WTC11 (cell line): Measurements from ENCODE around the gene SLCO2A1. TPM values are rescaled to one million over a fixed set of nuclear protein-coding genes. Genes with fewer than 3 reads are reported as not detected.

Experiments used
- ATAC-seq: fragments of 200-7000 bp; cut with Tn5 transposase; 2 replicates; pipeline ENCODE4 v1.10.0; 2021; ENCODE audit warnings: mild to moderate bottlenecking, moderate library complexity
- CTCF ChIA-PET: fragments of 300-600 bp; sonication (Branson Sonifier 250); formaldehyde crosslinking; loops from one replicate; lab custom pipeline; 2021; ENCODE audit warnings: antibody characterized with exemption; lab: Charles Lee
- POLR2A ChIA-PET: fragments of 350-600 bp; sonication (Branson Sonifier 250); formaldehyde crosslinking; loops from one replicate; lab custom pipeline; 2021; ENCODE audit warnings: antibody characterized with exemption; lab: Charles Lee
- DNase-seq: peaks from one replicate; pipeline ENCODE4 v3.0.0; 2021; ENCODE audit warnings: low spot score
- H3K27ac Mint-ChIP-seq: 2 replicates; pipeline ENCODE4 v1.8.0; 2021; ENCODE audit warnings: mixed read lengths
- H3K27me3 Mint-ChIP-seq: 2 replicates; pipeline ENCODE4 v1.8.0; 2021; ENCODE audit warnings: low read depth, mild to moderate bottlenecking, moderate library complexity, mixed read lengths
- H3K36me3 Mint-ChIP-seq: 2 replicates; pipeline ENCODE4 v1.8.0; 2021; ENCODE audit warnings: mixed read lengths
- H3K4me1 Mint-ChIP-seq: 2 replicates; pipeline ENCODE4 v1.8.0; 2022; ENCODE audit warnings: mixed read lengths
- H3K4me3 Mint-ChIP-seq: 2 replicates; pipeline ENCODE4 v1.8.0; 2021; ENCODE audit warnings: mild to moderate bottlenecking, moderate library complexity, mixed read lengths
- H3K9me3 Mint-ChIP-seq: 2 replicates; pipeline ENCODE4 v1.8.0; 2021; ENCODE audit warnings: mixed read lengths
- ARID4B ChIP-seq: sonication (generic); formaldehyde crosslinking; IDR thresholded peaks from 2 replicates; pipeline ENCODE4 v1.8.0; 2023; ENCODE audit warnings: missing genetic modification reagents, mild to moderate bottlenecking, borderline replicate concordance
- CREB1 ChIP-seq: sonication (generic); formaldehyde crosslinking; IDR thresholded peaks from 2 replicates; pipeline ENCODE4 v1.8.0; 2023; ENCODE audit warnings: mild to moderate bottlenecking, missing genetic modification reagents
- CTCF ChIP-seq: fragments of 200-600 bp; IDR thresholded peaks from 2 replicates; pipeline ENCODE4 v1.8.0; 2022; ENCODE audit warnings: antibody characterized with exemption
- EMX1 ChIP-seq: fragments of 250-450 bp; sonication (Bioruptor Pico); IDR thresholded peaks from 2 replicates; pipeline ENCODE4 v1.8.0; 2021; ENCODE audit warnings: mild to moderate bottlenecking
- FOXK1 ChIP-seq: sonication (generic); formaldehyde crosslinking; IDR thresholded peaks from 2 replicates; pipeline ENCODE4 v1.8.0; 2022; ENCODE audit warnings: mild to moderate bottlenecking, moderate library complexity, missing genetic modification reagents
- KAT7 ChIP-seq: sonication (generic); formaldehyde crosslinking; IDR thresholded peaks from 2 replicates; pipeline ENCODE4 v1.8.1; 2023; ENCODE audit warnings: missing genetic modification reagents, mild to moderate bottlenecking, borderline replicate concordance
- MLX ChIP-seq: sonication (generic); formaldehyde crosslinking; IDR thresholded peaks from 2 replicates; pipeline ENCODE4 v1.8.1; 2023; ENCODE audit warnings: mild to moderate bottlenecking, missing genetic modification reagents, moderate library complexity
- MYBL2 ChIP-seq: sonication (generic); formaldehyde crosslinking; IDR thresholded peaks from 2 replicates; pipeline ENCODE4 v1.8.1; 2023; ENCODE audit warnings: mild to moderate bottlenecking, moderate library complexity, missing genetic modification reagents
- NFE2L1 ChIP-seq: sonication (generic); formaldehyde crosslinking; IDR thresholded peaks from 2 replicates; pipeline ENCODE4 v1.8.1; 2023; ENCODE audit warnings: missing genetic modification reagents
- NFYB ChIP-seq: sonication (generic); formaldehyde crosslinking; conservative IDR thresholded peaks from 2 replicates; pipeline ENCODE4 v1.8.0; 2022; ENCODE audit warnings: low read depth, missing genetic modification reagents
- SP1 ChIP-seq: sonication (generic); formaldehyde crosslinking; conservative IDR thresholded peaks from 2 replicates; pipeline ENCODE4 v1.8.1; 2022; ENCODE audit warnings: missing genetic modification reagents
- TEAD1 ChIP-seq: sonication (generic); formaldehyde crosslinking; IDR thresholded peaks from 2 replicates; pipeline ENCODE4 v1.8.0; 2022; ENCODE audit warnings: mild to moderate bottlenecking, missing genetic modification reagents
- TP53 ChIP-seq: sonication (generic); formaldehyde crosslinking; IDR thresholded peaks from 2 replicates; pipeline ENCODE4 v1.8.1; 2023; ENCODE audit warnings: mild to moderate bottlenecking, missing genetic modification reagents
- ZNF138 ChIP-seq: sonication (generic); formaldehyde crosslinking; conservative IDR thresholded peaks from 2 replicates; pipeline ENCODE4 v1.8.1; 2022; ENCODE audit warnings: mild to moderate bottlenecking, moderate library complexity, missing genetic modification reagents
- ZNF396 ChIP-seq: fragments of 250-450 bp; sonication (Bioruptor Pico); IDR thresholded peaks from 2 replicates; pipeline ENCODE4 v1.8.0; 2021; ENCODE audit warnings: mild to moderate bottlenecking, moderate library complexity, borderline replicate concordance
- ZNF423 ChIP-seq: fragments of 250-450 bp; sonication (Bioruptor Pico); IDR thresholded peaks from 2 replicates; pipeline ENCODE4 v2.1.2; 2022; ENCODE audit warnings: mild to moderate bottlenecking, moderate library complexity
- total RNA-seq: library from RNA; stranded (reverse); gene quantifications from 3 replicates; pipeline ENCODE4 v1.2.3, GENCODE V29; 2021
- TF ChIP-seq, protein P1 (sequence below): sonication (generic); formaldehyde crosslinking; IDR thresholded peaks from 2 replicates; pipeline ENCODE4 v1.8.1; 2023; ENCODE audit warnings: mild to moderate bottlenecking, moderate library complexity, missing genetic modification reagents
- TF ChIP-seq, protein P2 (sequence below): sonication (generic); formaldehyde crosslinking; IDR thresholded peaks from 2 replicates; pipeline ENCODE4 v1.8.1; 2022; ENCODE audit warnings: low read depth, missing genetic modification reagents, borderline replicate concordance

Gene SLCO2A1
- total RNA-seq, 1 experiment from 2014 or later = 3.3 TPM

- TF ChIP-seq MLX (no peak), ZNF396 (CRISPR knock-in tag) (no peak), FOXK1 (CRISPR knock-in tag) (no peak), CREB1 (CRISPR knock-in tag) (no peak), TP53 (no peak), KAT7 (CRISPR knock-in tag) (no peak), NFE2L1 (no peak)
These were observed 101.4 kb downstream of the SLCO2A1 start (continued) for GRCh38 chr3:133928136-133928893.

- ChIA-PET CTCF (interaction anchor here (0.6 to 1.6 kb wide), 9 partner anchors 9 to 284 kb away, joined by 3 to 9 read pairs (median 5); no protein-coding TSS in a partner anchor), POLR2A (no interaction called here)
- Mint-ChIP-seq H3K9me3 (no peaks in the 10 kb centered on the region), H3K4me3 (peak overlapping the region; percentile 72), H3K4me1 (peaks cover 11% of the 10 kb centered on the region), H3K27ac (no peak overlapping the region), H3K36me3 (no peaks in the 10 kb centered on the region), H3K27me3 (peaks cover 22% of the 10 kb centered on the region)
- peak; percentile 53 for DNase-seq
- TF ChIP-seq, protein P1, sequence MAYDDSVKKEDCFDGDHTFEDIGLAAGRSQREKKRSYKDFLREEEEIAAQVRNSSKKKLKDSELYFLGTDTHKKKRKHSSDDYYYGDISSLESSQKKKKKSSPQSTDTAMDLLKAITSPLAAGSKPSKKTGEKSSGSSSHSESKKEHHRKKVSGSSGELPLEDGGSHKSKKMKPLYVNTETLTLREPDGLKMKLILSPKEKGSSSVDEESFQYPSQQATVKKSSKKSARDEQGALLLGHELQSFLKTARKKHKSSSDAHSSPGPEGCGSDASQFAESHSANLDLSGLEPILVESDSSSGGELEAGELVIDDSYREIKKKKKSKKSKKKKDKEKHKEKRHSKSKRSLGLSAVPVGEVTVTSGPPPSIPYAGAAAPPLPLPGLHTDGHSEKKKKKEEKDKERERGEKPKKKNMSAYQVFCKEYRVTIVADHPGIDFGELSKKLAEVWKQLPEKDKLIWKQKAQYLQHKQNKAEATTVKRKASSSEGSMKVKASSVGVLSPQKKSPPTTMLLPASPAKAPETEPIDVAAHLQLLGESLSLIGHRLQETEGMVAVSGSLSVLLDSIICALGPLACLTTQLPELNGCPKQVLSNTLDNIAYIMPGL (CRISPR knock-in tag) = 0 out of 2 replicates have a peak, but pooled peaks have one; percentile 5
- no peak for TF ChIP-seq EMX1 (CRISPR knock-in tag)
- TF ChIP-seq TEAD1 (CRISPR knock-in tag) = peak; percentile 45; the same call in 1 of the 2 replicates
- peak; percentile 34; the same call in 1 of the 2 replicates for TF ChIP-seq ZNF423 (CRISPR knock-in tag)
- no peak for TF ChIP-seq ZNF138 (CRISPR knock-in tag)
- TF ChIP-seq CTCF = peak; percentile 83
- peak; percentile 54 for TF ChIP-seq SP1
- ATAC-seq = peak; percentile 55
These were observed 102.1 kb downstream of the SLCO2A1 start for GRCh38 chr3:133927540-133928066.

DNA sequence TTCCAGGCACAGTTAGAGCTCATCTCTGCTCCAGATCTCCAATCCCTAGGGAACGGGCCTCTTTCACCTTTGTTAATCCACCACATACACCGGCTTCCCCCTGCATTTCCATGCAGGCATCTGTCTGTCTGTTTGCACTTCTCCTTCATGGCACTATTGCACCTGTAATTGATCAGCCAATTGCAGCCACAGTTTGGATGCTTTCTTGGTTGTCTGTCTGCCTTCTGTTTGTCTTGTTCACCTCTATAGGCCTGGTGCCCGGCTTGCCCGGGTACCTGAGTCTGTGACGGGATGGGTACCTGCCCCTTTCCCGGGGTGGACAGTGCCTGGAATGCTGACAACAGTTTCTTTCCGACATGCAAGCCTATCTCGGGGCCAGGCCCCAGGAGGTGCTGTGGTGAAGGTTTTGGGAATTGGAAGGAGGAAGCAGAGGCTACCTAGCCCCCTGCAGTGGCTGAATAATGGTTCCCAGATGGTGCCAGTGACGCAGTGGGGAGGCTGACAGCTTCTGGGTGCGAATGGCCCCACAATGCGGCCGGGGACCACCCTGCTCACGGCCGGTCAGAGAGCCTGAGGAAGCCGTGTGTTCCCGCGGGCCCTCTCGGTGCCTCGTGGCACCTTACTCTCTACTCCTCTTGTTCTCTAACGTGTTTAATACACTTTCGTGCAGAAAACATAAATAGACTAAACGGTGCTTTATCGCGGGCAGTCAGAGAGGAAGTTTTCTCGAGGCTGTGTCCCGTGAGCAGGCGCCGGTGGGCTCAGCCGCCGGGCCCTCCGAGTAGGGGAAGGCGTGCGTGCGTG lies 102.8 kb downstream of the SLCO2A1 start:
- POLR2A ChIA-PET = no interaction called here
- Mint-ChIP-seq H3K4me1 (peaks cover 11% of the 10 kb centered on the region), H3K27ac (no peak overlapping the region), H3K27me3 (peaks cover 22% of the 10 kb centered on the region)
- peak; percentile 62 for ATAC-seq
- peak; percentile 13; the same call in 1 of the 2 replicates for TF ChIP-seq NFYB
- TF ChIP-seq, protein P1 (CRISPR knock-in tag) = 0 out of 2 replicates have a peak, but pooled peaks have one; percentile 39
- TF ChIP-seq, protein P2, sequence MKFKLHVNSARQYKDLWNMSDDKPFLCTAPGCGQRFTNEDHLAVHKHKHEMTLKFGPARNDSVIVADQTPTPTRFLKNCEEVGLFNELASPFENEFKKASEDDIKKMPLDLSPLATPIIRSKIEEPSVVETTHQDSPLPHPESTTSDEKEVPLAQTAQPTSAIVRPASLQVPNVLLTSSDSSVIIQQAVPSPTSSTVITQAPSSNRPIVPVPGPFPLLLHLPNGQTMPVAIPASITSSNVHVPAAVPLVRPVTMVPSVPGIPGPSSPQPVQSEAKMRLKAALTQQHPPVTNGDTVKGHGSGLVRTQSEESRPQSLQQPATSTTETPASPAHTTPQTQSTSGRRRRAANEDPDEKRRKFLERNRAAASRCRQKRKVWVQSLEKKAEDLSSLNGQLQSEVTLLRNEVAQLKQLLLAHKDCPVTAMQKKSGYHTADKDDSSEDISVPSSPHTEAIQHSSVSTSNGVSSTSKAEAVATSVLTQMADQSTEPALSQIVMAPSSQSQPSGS (CRISPR knock-in tag) = no peak
- 0 out of 2 replicates have a peak, but pooled peaks have one; percentile 32 for TF ChIP-seq MYBL2
- TF ChIP-seq ARID4B = 0 out of 2 replicates have a peak, but pooled peaks have one; percentile 16
- peak; percentile 58; the same call in 1 of the 2 replicates for TF ChIP-seq ZNF423 (CRISPR knock-in tag)
- TF ChIP-seq, all 79 proteins: peak for 5
- CTCF ChIA-PET = interaction anchor here (0.7 to 1.6 kb wide), 5 partner anchors 17 to 50 kb away, joined by 3 to 7 read pairs (median 4); partner anchors contain the start of gene RAB6B
- H3K9me3 Mint-ChIP-seq = no peaks in the 10 kb centered on the region
- no peaks in the 10 kb centered on the region for H3K36me3 Mint-ChIP-seq
- DNase-seq = peak; percentile 42
- H3K4me3 Mint-ChIP-seq = peak overlapping the region; percentile 72
